GM12874 (cell line): ENCODE measurements around the gene DISC1.

Experiments
- TF ChIP-seq, protein P1 (sequence below): IDR thresholded peaks from 2 replicates; pipeline ENCODE4 v1.5.1; 2011; ENCODE audit warnings: low read depth, mild to moderate bottlenecking, control low read depth, low read length, moderate library complexity; ENCODE audit not compliant: insufficient read depth

Gene DISC1

DNA sequence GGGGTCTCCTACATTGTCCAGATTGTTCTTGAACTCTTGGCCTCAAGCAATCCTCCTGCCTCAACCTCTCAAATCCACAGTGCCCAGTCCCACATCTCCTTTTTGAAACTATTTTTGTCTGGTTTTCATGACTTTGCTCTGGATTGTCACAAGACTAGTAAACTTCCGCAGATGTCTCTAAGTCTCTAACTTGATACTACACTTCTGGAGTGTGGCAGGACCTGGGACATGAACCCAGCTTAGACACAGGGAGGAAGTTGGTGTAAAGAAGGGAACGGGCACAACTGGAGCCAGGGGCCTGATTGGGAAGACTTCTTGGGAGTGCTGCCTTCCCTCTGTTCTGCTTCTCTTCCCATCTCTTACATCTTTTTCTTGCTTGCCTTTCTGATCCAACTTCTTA is 16.2 kb upstream of the DISC1 start:
- TF ChIP-seq, protein P1, sequence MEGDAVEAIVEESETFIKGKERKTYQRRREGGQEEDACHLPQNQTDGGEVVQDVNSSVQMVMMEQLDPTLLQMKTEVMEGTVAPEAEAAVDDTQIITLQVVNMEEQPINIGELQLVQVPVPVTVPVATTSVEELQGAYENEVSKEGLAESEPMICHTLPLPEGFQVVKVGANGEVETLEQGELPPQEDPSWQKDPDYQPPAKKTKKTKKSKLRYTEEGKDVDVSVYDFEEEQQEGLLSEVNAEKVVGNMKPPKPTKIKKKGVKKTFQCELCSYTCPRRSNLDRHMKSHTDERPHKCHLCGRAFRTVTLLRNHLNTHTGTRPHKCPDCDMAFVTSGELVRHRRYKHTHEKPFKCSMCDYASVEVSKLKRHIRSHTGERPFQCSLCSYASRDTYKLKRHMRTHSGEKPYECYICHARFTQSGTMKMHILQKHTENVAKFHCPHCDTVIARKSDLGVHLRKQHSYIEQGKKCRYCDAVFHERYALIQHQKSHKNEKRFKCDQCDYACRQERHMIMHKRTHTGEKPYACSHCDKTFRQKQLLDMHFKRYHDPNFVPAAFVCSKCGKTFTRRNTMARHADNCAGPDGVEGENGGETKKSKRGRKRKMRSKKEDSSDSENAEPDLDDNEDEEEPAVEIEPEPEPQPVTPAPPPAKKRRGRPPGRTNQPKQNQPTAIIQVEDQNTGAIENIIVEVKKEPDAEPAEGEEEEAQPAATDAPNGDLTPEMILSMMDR = no peak

DNA sequence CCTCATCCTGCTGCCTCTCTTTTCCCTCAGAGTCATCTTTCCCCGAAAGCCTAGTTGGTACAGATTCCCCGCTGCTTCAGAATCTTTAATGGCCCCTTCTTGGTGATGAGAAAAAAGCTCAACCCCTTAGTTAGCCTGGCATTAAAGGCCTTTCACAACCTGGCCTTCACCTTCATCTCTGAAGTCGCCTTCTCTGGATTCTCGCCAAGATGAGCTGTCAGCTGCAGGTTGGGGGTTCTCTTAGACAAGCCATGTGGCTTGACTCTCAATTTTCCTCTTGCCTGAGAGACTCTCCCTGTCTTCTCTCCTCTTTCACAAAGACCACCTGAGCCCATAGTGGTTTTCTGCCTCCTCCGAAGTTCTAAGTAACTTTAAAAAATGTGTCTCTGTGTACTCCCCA is 15.5 kb upstream of the DISC1 start:
- TF ChIP-seq, protein P1 = no peak

DNA sequence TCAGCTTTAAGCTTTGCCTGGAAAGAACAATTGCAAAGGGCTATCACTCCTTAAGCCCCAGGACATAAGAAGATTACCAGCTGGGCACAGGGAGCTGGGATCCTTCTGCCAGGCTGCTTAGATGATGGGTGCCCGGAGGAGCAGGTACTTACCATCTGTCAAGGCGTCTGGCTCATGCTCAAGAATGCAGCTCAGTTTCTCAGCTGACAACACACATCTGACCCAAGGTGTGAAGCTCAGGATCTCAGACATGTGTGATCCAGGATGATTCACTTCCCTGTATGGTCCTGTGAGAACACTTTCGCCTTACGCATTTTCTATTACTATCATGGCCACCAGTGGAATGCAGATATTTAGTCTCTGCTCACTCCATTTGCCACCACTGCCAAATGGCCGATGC is 14.7 kb upstream of the DISC1 start:
- TF ChIP-seq, protein P1 = no peak

DNA sequence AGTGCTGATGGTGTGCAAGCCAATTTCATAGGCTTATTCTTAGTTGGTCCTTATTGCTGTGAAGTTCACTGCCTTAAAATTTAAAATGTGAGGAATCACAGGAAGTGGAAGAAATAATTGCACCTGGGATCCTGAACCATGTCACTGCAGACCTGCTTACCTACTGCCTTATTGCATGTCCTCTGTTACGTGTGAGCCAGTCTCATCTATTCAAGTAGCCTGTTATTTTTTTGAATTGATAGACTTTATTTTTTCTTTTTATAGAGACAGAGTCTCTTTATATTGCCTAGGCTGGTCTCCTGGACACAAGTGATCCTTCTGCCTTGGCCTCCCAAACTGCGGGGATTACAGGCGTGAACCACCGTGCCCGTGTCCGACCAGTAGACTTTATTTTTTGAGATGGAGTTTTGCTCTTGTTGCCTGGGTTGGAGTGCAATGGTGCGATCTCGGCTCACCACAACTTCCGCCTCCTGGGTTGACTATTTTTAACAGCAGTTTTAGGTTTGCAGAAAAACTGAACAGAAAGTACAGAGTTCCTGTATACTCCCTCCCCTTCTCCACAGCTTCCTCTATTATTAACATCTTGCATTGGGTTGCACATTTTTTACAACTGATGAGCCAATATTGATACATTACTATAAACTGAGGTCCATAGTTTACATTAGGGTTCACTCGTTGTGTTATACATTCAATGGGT is 14.0 kb upstream of the DISC1 start:
- TF ChIP-seq, protein P1 = no peak

DNA sequence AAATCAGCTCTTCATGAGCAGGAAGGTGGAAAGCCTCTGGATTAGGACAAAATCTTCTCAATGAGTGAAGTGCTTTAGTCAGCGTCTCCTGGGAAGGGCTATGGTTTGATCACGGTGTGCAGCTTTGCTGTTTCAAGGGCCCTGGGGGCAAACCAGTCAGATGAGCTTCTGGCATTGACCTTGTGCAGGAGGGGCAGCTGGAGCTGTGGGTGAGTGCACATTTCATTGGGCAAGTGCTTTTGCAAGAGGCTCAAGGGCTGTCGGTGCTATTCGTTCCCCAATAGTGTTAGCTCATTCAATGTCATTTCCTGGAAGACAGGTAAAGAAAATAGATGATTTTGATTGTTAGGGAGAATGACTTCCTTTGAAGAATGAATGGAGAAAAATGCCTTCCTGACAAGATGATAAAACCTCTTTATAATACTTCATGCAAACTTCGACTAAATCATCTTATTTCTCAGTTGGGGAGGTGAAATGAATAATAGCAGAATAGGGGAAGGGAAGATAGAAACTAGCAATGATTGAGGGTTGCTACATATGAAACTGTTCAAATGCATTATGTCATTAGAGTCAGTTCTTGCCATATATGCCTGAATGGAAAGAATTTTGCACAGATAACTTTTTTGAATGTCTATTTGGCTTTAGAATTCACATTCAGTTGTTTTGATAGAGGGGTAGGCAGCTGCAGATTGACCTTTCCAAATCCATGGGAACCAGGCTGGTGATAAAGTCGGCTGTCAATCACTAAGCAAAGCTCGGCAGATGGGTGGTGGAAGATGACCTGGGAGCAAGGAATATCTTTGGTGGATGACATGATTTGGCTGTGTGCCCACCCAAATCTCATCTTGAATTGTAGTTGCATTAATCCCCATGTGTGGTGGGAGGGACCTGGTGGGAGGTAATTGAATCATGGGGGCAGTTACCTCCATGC is 12.9 kb upstream of the DISC1 start:
- TF ChIP-seq, protein P1 = no peak

DNA sequence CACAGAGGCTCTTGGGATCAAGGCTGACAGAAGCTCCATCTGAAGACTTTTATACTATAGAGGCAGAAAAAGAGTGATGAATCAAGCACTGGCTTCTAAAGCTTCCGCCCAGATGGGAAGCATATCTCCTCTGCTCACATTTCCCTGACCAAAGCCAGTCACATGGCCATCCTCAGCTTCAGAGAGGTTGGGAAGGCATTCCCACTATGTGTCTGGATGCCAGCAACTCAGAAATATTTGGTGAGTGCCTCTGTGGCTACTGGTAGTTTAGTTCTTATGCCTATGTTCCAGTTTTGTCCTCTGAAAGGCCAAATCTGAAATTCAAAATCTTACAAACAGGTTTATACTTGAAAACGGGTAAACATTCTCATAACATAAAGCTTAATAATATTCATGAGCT is 9.9 kb upstream of the DISC1 start:
- TF ChIP-seq, protein P1 = no peak

DNA sequence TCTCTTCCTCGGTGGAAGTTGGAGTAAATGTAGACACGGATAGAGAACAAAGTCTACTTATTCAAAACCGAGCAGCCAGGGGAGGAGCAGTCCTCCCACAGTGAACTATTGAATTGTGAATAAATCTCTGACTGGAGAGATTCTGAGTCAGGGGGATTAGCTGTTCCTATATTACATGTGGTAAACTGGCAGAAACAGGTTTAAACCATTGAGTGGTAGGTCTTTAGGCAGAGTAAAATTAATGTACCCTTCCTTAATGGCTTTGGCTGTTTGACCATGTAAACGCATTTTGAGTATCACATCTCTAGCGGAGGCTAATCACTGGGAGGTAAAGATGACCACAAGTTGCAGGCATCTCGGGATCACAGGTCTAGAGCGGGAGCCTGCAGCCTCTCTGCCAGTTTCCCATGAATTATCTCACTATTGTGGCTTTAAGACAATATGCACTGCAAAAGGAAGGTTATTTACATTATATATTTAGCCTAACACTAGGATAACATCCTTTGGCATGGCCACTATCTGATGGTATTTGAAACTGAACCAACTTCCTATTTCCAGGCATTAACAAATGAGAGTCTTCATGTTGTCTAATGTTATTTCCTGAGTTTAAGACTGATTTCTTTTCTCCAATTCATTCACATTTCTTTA is 7.9 kb upstream of the DISC1 start:
- TF ChIP-seq, protein P1 = no peak
